GM19193 (cell line): ENCODE results near the gene FKBP5.

Source experiments
- POLR2A ChIP-seq: IDR thresholded peaks from 4 replicates; pipeline ENCODE4 v1.6.1; 2011; ENCODE audit not compliant: insufficient read depth, insufficient read length; ENCODE audit errors: extremely low read depth

The FKBP5 gene

GRCh38 chr6:35727231-35727934 lies 38.7 kb upstream of the FKBP5 start:
- no peak for TF ChIP-seq POLR2A

GRCh38 chr6:35725721-35726438 lies 37.2 kb upstream of the FKBP5 start:
- TF ChIP-seq POLR2A, result no peak

- no peak for TF ChIP-seq POLR2A
These were observed 36.5 kb upstream of the FKBP5 start for GRCh38 chr6:35725081-35725708.

- no peak for TF ChIP-seq POLR2A
These were observed 35.8 kb upstream of the FKBP5 start for GRCh38 chr6:35724471-35724870.

- no peak for TF ChIP-seq POLR2A
These were observed 35.3 kb upstream of the FKBP5 start for GRCh38 chr6:35724059-35724458.

GRCh38 chr6:35723587-35723986 lies 34.9 kb upstream of the FKBP5 start:
- no peak for TF ChIP-seq POLR2A

GRCh38 chr6:35722121-35722761 lies 33.5 kb upstream of the FKBP5 start:
- TF ChIP-seq POLR2A, result no peak

GRCh38 chr6:35719830-35720733 lies 31.4 kb upstream of the FKBP5 start:
- no peak for TF ChIP-seq POLR2A

GRCh38 chr6:35719404-35719829 lies 30.7 kb upstream of the FKBP5 start:
- TF ChIP-seq POLR2A, result peak; percentile 18

GRCh38 chr6:35718911-35719381 lies 30.2 kb upstream of the FKBP5 start:
- TF ChIP-seq POLR2A, result peak; percentile 30

GRCh38 chr6:35718375-35718736 lies 29.6 kb upstream of the FKBP5 start:
- TF ChIP-seq POLR2A, result no peak

- TF ChIP-seq POLR2A, result no peak
These were observed 29.0 kb upstream of the FKBP5 start for GRCh38 chr6:35717449-35718374.

- TF ChIP-seq POLR2A, result no peak
These were observed 28.1 kb upstream of the FKBP5 start for GRCh38 chr6:35716798-35717197.
